Stimulated activated CD8-positive, alpha-beta memory T cell treated with anti-CD3 and anti-CD28 coated beads, Interleukin-2, amount 100 ng/mL, for 48 hours (primary cell): ENCODE data around the gene COMMD6.
"Not testable (repeated sequence)": the region's sequence is repeated elsewhere in the genome, so short reads cannot be mapped to it uniquely, and the experiment has no call there.

Experiments used
- DNase-seq, 2 donors: peaks; one replicate each; pipeline ENCODE4 v3.0.0-alpha.2; 2020; ENCODE audit warnings: low read depth in 2 of 2

COMMD6 gene

GRCh38 chr13:75537401-75538365 lies at the start of gene COMMD6:
Gene COMMD6 (minus strand): TSS chr13:75537841. CDS start chr13:75537805, 36 bp downstream.
- peak; percentile 60 for DNase-seq

GRCh38 chr13:75585153-75585552 lies 47.5 kb upstream of the COMMD6 start:
- DNase-seq = no peak

- DNase-seq = no peak
These were observed 45.5 kb upstream of the COMMD6 start for GRCh38 chr13:75583091-75583490.

GRCh38 chr13:75581874-75582640 lies 44.4 kb upstream of the COMMD6 start:
- no peak for DNase-seq

- no peak for DNase-seq
These were observed 41.9 kb upstream of the COMMD6 start for GRCh38 chr13:75579529-75579928.

GRCh38 chr13:75569576-75569975 lies 31.9 kb upstream of the COMMD6 start:
- DNase-seq = no peak

- DNase-seq = no peak
These were observed 29.0 kb upstream of the COMMD6 start for GRCh38 chr13:75566658-75567057.

- no peak for DNase-seq
These were observed 20.7 kb upstream of the COMMD6 start for GRCh38 chr13:75558145-75558840.

GRCh38 chr13:75556961-75557360 lies 19.3 kb upstream of the COMMD6 start:
- no peak for DNase-seq

- no peak for DNase-seq
These were observed 18.2 kb upstream of the COMMD6 start for GRCh38 chr13:75555836-75556235.

- DNase-seq = no peak
These were observed 17.3 kb upstream of the COMMD6 start for GRCh38 chr13:75554981-75555380.

- DNase-seq = no peak
These were observed 16.8 kb upstream of the COMMD6 start for GRCh38 chr13:75554464-75554863.

GRCh38 chr13:75550159-75550567 lies 12.5 kb upstream of the COMMD6 start:
- peak in 1 of 2 donors; percentile 16 for DNase-seq

- DNase-seq = peak; percentile 97
These were observed 11.9 kb upstream of the COMMD6 start, which contains the start of gene UCHL3 for GRCh38 chr13:75549262-75550158. Gene UCHL3 (plus strand): TSS chr13:75549791. CDS start chr13:75549821, 30 bp downstream.

- no peak for DNase-seq
These were observed 10.3 kb upstream of the COMMD6 start for GRCh38 chr13:75547917-75548316.

- DNase-seq = not testable (repeated sequence)
These were observed 7.7 kb upstream of the COMMD6 start for GRCh38 chr13:75545386-75545785.

GRCh38 chr13:75544681-75545330 lies 7.2 kb upstream of the COMMD6 start:
- DNase-seq = no peak

GRCh38 chr13:75541961-75542360 lies 4.3 kb upstream of the COMMD6 start:
- DNase-seq = no peak

GRCh38 chr13:75541287-75541686 lies 3.6 kb upstream of the COMMD6 start:
- DNase-seq = no peak

GRCh38 chr13:75533861-75534260 lies 3.8 kb downstream of the COMMD6 start:
- no peak for DNase-seq
